Activated CD4-positive, alpha-beta memory T cell treated with anti-CD3 and anti-CD28 coated beads, Interleukin-2, amount 10 ng/mL, durations not matched to agents 7 days and 5 days (primary cell): ENCODE data around the gene RBMXL3. TPM values are rescaled to one million over a fixed set of nuclear protein-coding genes. Genes with fewer than 3 reads are reported as not detected.
"Not testable (repeated sequence)": the region's sequence is repeated elsewhere in the genome, so short reads cannot be mapped to it uniquely, and the experiment has no call there.

Source experiments
- CTCF ChIA-PET: fragments of 350-600 bp; sonication (Branson Sonifier 250); formaldehyde crosslinking; loops from one replicate; lab custom pipeline; 2021; ENCODE audit warnings: antibody characterized with exemption, inconsistent platforms; lab: Charles Lee
- POLR2A ChIA-PET: fragments of 350-600 bp; sonication (Branson Sonifier 250); formaldehyde crosslinking; loops from one replicate; lab custom pipeline; 2021; ENCODE audit warnings: antibody characterized with exemption; lab: Charles Lee
- DNase-seq: peaks from one replicate; pipeline ENCODE4 v3.0.0-alpha.2; 2020
- H3K27ac Mint-ChIP-seq: one replicate; pipeline ENCODE4 v1.8.0; 2021; ENCODE audit warnings: mild to moderate bottlenecking, mixed read lengths
- H3K27me3 Mint-ChIP-seq: one replicate; pipeline ENCODE4 v1.8.0; 2021; ENCODE audit warnings: mixed read lengths
- H3K36me3 Mint-ChIP-seq: one replicate; pipeline ENCODE4 v1.8.0; 2021; ENCODE audit warnings: low read depth, mixed read lengths
- H3K4me1 Mint-ChIP-seq: one replicate; pipeline ENCODE4 v1.8.0; 2021; ENCODE audit warnings: mixed read lengths
- H3K4me3 Mint-ChIP-seq: one replicate; pipeline ENCODE4 v1.8.0; 2021; ENCODE audit warnings: mild to moderate bottlenecking, mixed read lengths
- H3K9me3 Mint-ChIP-seq: one replicate; pipeline ENCODE4 v1.8.0; 2021; ENCODE audit warnings: mixed read lengths
- total RNA-seq, 2 experiments: library from RNA; stranded (reverse); gene quantifications; one replicate each; pipeline ENCODE4 v1.2.3, GENCODE V29; 2021

Gene RBMXL3
- total RNA-seq, 2 experiments from 2014 or later, result not detected

GRCh38 chrX:115209547-115209946 is 20.3 kb downstream of the RBMXL3 start:
- H3K36me3 Mint-ChIP-seq, H3K4me3 Mint-ChIP-seq, H3K27ac Mint-ChIP-seq, H3K9me3 Mint-ChIP-seq, DNase-seq, CTCF ChIA-PET, H3K27me3 Mint-ChIP-seq, H3K4me1 Mint-ChIP-seq, POLR2A ChIA-PET: not testable (repeated sequence)

GRCh38 chrX:115214151-115214550 is 24.9 kb downstream of the RBMXL3 start:
- H3K27ac Mint-ChIP-seq, result no peak overlapping the region
- no peak overlapping the region for H3K4me3 Mint-ChIP-seq
- CTCF ChIA-PET, result no interaction called here
- H3K9me3 Mint-ChIP-seq, result no peaks in the 10 kb centered on the region
- H3K4me1 Mint-ChIP-seq, result no peaks in the 10 kb centered on the region
- no peaks in the 10 kb centered on the region for H3K36me3 Mint-ChIP-seq
- no peak for DNase-seq
- no peaks in the 10 kb centered on the region for H3K27me3 Mint-ChIP-seq
- POLR2A ChIA-PET, result no interaction called here

- ChIA-PET CTCF (no interaction called here), POLR2A (no interaction called here)
- H3K4me1 Mint-ChIP-seq, result no peaks in the 10 kb centered on the region
- H3K9me3 Mint-ChIP-seq, result no peaks in the 10 kb centered on the region
- H3K27me3 Mint-ChIP-seq, result no peaks in the 10 kb centered on the region
- no peak for DNase-seq
- H3K27ac Mint-ChIP-seq, result no peak overlapping the region
- no peaks in the 10 kb centered on the region for H3K36me3 Mint-ChIP-seq
- no peak overlapping the region for H3K4me3 Mint-ChIP-seq
These were observed 25.4 kb downstream of the RBMXL3 start for GRCh38 chrX:115214605-115215004.

GRCh38 chrX:115217346-115217745 is 28.1 kb downstream of the RBMXL3 start:
- H3K36me3 Mint-ChIP-seq, H3K9me3 Mint-ChIP-seq, H3K27me3 Mint-ChIP-seq, CTCF ChIA-PET, H3K4me3 Mint-ChIP-seq, H3K4me1 Mint-ChIP-seq, POLR2A ChIA-PET, H3K27ac Mint-ChIP-seq, DNase-seq: not testable (repeated sequence)

GRCh38 chrX:115226929-115227328 is 37.7 kb downstream of the RBMXL3 start:
- H3K9me3 Mint-ChIP-seq, result no peaks in the 10 kb centered on the region
- ChIA-PET CTCF (no interaction called here), POLR2A (no interaction called here)
- H3K4me3 Mint-ChIP-seq, result no peak overlapping the region
- no peak for DNase-seq
- no peaks in the 10 kb centered on the region for H3K36me3 Mint-ChIP-seq
- no peaks in the 10 kb centered on the region for H3K4me1 Mint-ChIP-seq
- H3K27me3 Mint-ChIP-seq, result no peaks in the 10 kb centered on the region
- no peak overlapping the region for H3K27ac Mint-ChIP-seq

GRCh38 chrX:115229337-115230003 is 40.3 kb downstream of the RBMXL3 start:
- CTCF ChIA-PET, result no interaction called here
- H3K27me3 Mint-ChIP-seq, result peaks cover 6% of the 10 kb centered on the region
- H3K36me3 Mint-ChIP-seq, result no peaks in the 10 kb centered on the region
- H3K27ac Mint-ChIP-seq, result no peak overlapping the region
- POLR2A ChIA-PET, result no interaction called here
- DNase-seq, result no peak
- no peaks in the 10 kb centered on the region for H3K9me3 Mint-ChIP-seq
- H3K4me1 Mint-ChIP-seq, result no peaks in the 10 kb centered on the region
- no peak overlapping the region for H3K4me3 Mint-ChIP-seq

- H3K27me3 Mint-ChIP-seq, result peaks cover 6% of the 10 kb centered on the region
- H3K27ac Mint-ChIP-seq, result no peak overlapping the region
These were observed 43.8 kb downstream of the RBMXL3 start for GRCh38 chrX:115232933-115233496.

GRCh38 chrX:115233497-115234455 is 44.6 kb downstream of the RBMXL3 start, which contains the start of gene LRCH2:
LRCH2 (minus strand) TSS chrX:115234096; CDS start chrX:115234041, 55 bp downstream.
- Mint-ChIP-seq H3K36me3 (no peaks in the 10 kb centered on the region), H3K4me1 (no peaks in the 10 kb centered on the region), H3K27ac (no peak within 1 kb of the TSS), H3K9me3 (no peaks in the 10 kb centered on the region), H3K4me3 (no peak within 1 kb of the TSS), H3K27me3 (peaks cover 6% of the 10 kb centered on the region)
- CTCF ChIA-PET, result no interaction called here
- POLR2A ChIA-PET, result no interaction called here
- no peak for DNase-seq

More at GRCh38 chrX:115232933-115233496, 43.8 kb downstream of the RBMXL3 start:
- H3K36me3 Mint-ChIP-seq, result no peaks in the 10 kb centered on the region
- DNase-seq, result no peak
- POLR2A ChIA-PET, result no interaction called here
- CTCF ChIA-PET, result no interaction called here
- H3K9me3 Mint-ChIP-seq, result no peaks in the 10 kb centered on the region
- H3K4me3 Mint-ChIP-seq, result no peak overlapping the region
- no peaks in the 10 kb centered on the region for H3K4me1 Mint-ChIP-seq

GRCh38 chrX:115234461-115234860 is 45.3 kb downstream of the RBMXL3 start:
- Mint-ChIP-seq H3K27ac (no peak overlapping the region), H3K4me3 (no peak overlapping the region), H3K9me3 (no peaks in the 10 kb centered on the region), H3K36me3 (no peaks in the 10 kb centered on the region), H3K4me1 (no peaks in the 10 kb centered on the region), H3K27me3 (peaks cover 6% of the 10 kb centered on the region)
- ChIA-PET CTCF (no interaction called here), POLR2A (no interaction called here)
- no peak for DNase-seq

GRCh38 chrX:115236560-115236959 is 47.4 kb downstream of the RBMXL3 start:
- peaks cover 6% of the 10 kb centered on the region for H3K27me3 Mint-ChIP-seq
- ChIA-PET POLR2A (no interaction called here), CTCF (no interaction called here)
- no peaks in the 10 kb centered on the region for H3K9me3 Mint-ChIP-seq
- no peaks in the 10 kb centered on the region for H3K36me3 Mint-ChIP-seq
- H3K4me3 Mint-ChIP-seq, result no peak overlapping the region
- no peak overlapping the region for H3K27ac Mint-ChIP-seq
- DNase-seq, result no peak
- H3K4me1 Mint-ChIP-seq, result no peaks in the 10 kb centered on the region

GRCh38 chrX:115237056-115237455 is 47.8 kb downstream of the RBMXL3 start:
- Mint-ChIP-seq H3K36me3 (no peaks in the 10 kb centered on the region), H3K27me3 (peaks cover 6% of the 10 kb centered on the region), H3K27ac (no peak overlapping the region), H3K9me3 (no peaks in the 10 kb centered on the region), H3K4me1 (no peaks in the 10 kb centered on the region), H3K4me3 (no peak overlapping the region)
- no peak for DNase-seq
- CTCF ChIA-PET, result no interaction called here
- POLR2A ChIA-PET, result no interaction called here
